H9 (cell line): ENCODE data around the gene TUB. TPM values are rescaled to one million over a fixed set of nuclear protein-coding genes. Genes with fewer than 3 reads are reported as not detected.
A peak's percentile ranks its signal among the peaks of the same experiment; 100 is the strongest.

Experiments used
- DNase-seq: peaks from one replicate; pipeline ENCODE4 v3.0.0-alpha.2; 2017
- H2AFZ ChIP-seq: one replicate; pipeline ENCODE4 v1.6.1; 2013; ENCODE audit warnings: mild to moderate bottlenecking, low read length, control low read depth, moderate library complexity
- H2AK5ac ChIP-seq: 2 replicates; pipeline ENCODE4 v1.6.1; 2013; ENCODE audit warnings: low read length, control low read depth, mixed read lengths; ENCODE audit not compliant: insufficient read length
- H2BK120ac ChIP-seq: one replicate; pipeline ENCODE4 v1.6.1; 2013; ENCODE audit warnings: low read depth, mild to moderate bottlenecking, low read length, control low read depth, inconsistent platforms; ENCODE audit not compliant: poor library complexity, severe bottlenecking
- H2BK12ac ChIP-seq: 2 replicates; pipeline ENCODE4 v1.6.1; 2013; ENCODE audit warnings: low read length, control low read depth, mixed read lengths, low read depth; ENCODE audit not compliant: insufficient read length
- H2BK15ac ChIP-seq: 2 replicates; pipeline ENCODE4 v1.6.1; 2013; ENCODE audit warnings: low read depth, low read length, control low read depth
- H2BK20ac ChIP-seq: one replicate; pipeline ENCODE4 v1.6.1; 2013; ENCODE audit warnings: low read depth, mild to moderate bottlenecking, low read length, control low read depth, inconsistent platforms; ENCODE audit not compliant: poor library complexity, severe bottlenecking
- H2BK5ac ChIP-seq: 2 replicates; pipeline ENCODE4 v1.6.1; 2013; ENCODE audit warnings: low read length, control low read depth, mixed read lengths; ENCODE audit not compliant: insufficient read length
- H3K14ac ChIP-seq: 2 replicates; pipeline ENCODE4 v1.6.1; 2013; ENCODE audit warnings: low read length, control low read depth; ENCODE audit not compliant: insufficient read depth
- H3K18ac ChIP-seq: 2 replicates; pipeline ENCODE4 v1.6.1; 2013; ENCODE audit warnings: low read depth, mild to moderate bottlenecking, mixed read lengths, low read length, control low read depth; ENCODE audit not compliant: insufficient read length
- H3K23ac ChIP-seq: 2 replicates; pipeline ENCODE4 v1.6.1; 2013; ENCODE audit warnings: low read length, control low read depth, mixed read lengths, low read depth; ENCODE audit not compliant: insufficient read length
- H3K23me2 ChIP-seq: 2 replicates; pipeline ENCODE4 v1.6.1; 2013; ENCODE audit warnings: low read depth, mild to moderate bottlenecking, mixed read lengths, low read length, control low read depth; ENCODE audit not compliant: insufficient read length, poor library complexity, severe bottlenecking
- H3K27ac ChIP-seq: 2 replicates; pipeline ENCODE4 v1.5.1; 2013; ENCODE audit warnings: low read length, control low read depth, mixed read lengths, low read depth; ENCODE audit not compliant: insufficient read length
- H3K27me3 ChIP-seq: 2 replicates; pipeline ENCODE4 v1.6.1; 2013; ENCODE audit warnings: low read length, control low read depth, inconsistent platforms; ENCODE audit not compliant: insufficient read depth
- H3K4ac ChIP-seq: 2 replicates; pipeline ENCODE4 v1.6.1; 2013; ENCODE audit warnings: low read depth, mild to moderate bottlenecking, control low read depth, inconsistent platforms, low read length, moderate library complexity
- H3K4me1 ChIP-seq: 2 replicates; pipeline ENCODE4 v1.6.1; 2013; ENCODE audit warnings: low read length, control low read depth, inconsistent platforms; ENCODE audit not compliant: insufficient read depth
- H3K4me2 ChIP-seq: 2 replicates; pipeline ENCODE4 v1.6.1; 2013; ENCODE audit warnings: low read length, control low read depth, mixed read lengths; ENCODE audit not compliant: insufficient read length, insufficient read depth
- H3K56ac ChIP-seq: 2 replicates; pipeline ENCODE4 v1.6.1; 2013; ENCODE audit warnings: low read depth, mild to moderate bottlenecking, mixed read lengths, low read length, control low read depth; ENCODE audit not compliant: insufficient read length
- H3K79me1 ChIP-seq: 2 replicates; pipeline ENCODE4 v1.6.1; 2013; ENCODE audit warnings: low read depth, mild to moderate bottlenecking, moderate library complexity, low read length, control low read depth, inconsistent platforms; ENCODE audit not compliant: insufficient read depth, poor library complexity, severe bottlenecking
- H3K79me2 ChIP-seq: 2 replicates; pipeline ENCODE4 v1.6.1; 2013; ENCODE audit warnings: low read length, control low read depth, inconsistent platforms; ENCODE audit not compliant: insufficient read depth
- H3K9ac ChIP-seq: 2 replicates; pipeline ENCODE4 v1.6.1; 2013; ENCODE audit warnings: low read length, control low read depth, mixed read lengths; ENCODE audit not compliant: insufficient read length; ENCODE audit errors: extremely low read depth
- H3K9me3 ChIP-seq: one replicate; pipeline ENCODE4 v1.6.1; 2013; ENCODE audit warnings: low read depth, low read length, inconsistent platforms; ENCODE audit not compliant: control insufficient read depth
- H3T11ph ChIP-seq: one replicate; pipeline ENCODE4 v1.6.1; 2013; ENCODE audit warnings: mild to moderate bottlenecking, low read length, control low read depth, inconsistent platforms
- H4K20me1 ChIP-seq: one replicate; pipeline ENCODE4 v1.6.1; 2013; ENCODE audit not compliant: control insufficient read depth, insufficient read length, insufficient read depth
- H4K5ac ChIP-seq: 2 replicates; pipeline ENCODE4 v1.6.1; 2013; ENCODE audit warnings: low read depth, mild to moderate bottlenecking, mixed read lengths, low read length, control low read depth; ENCODE audit not compliant: insufficient read length
- H4K8ac ChIP-seq: replicated peaks from 2 replicates; pipeline ENCODE4 v1.6.1; 2013; ENCODE audit warnings: low read length, control low read depth, mixed read lengths, low read depth; ENCODE audit not compliant: insufficient read length
- H4K91ac ChIP-seq: 2 replicates; pipeline ENCODE4 v1.6.1; 2013; ENCODE audit warnings: low read depth, mild to moderate bottlenecking, moderate library complexity, mixed read lengths, low read length, control low read depth; ENCODE audit not compliant: insufficient read length
- H3K27ac Mint-ChIP-seq, 3 experiments: 2 replicates in 2 of 3; 3 replicates in 1 of 3; pipeline ENCODE4 v1.8.0; 2020 to 2021; ENCODE audit warnings: mixed read lengths in 3 of 3, mild to moderate bottlenecking in 1 of 3, moderate library complexity in 1 of 3
- H3K27me3 Mint-ChIP-seq: 2 replicates; pipeline ENCODE4 v1.8.0; 2021; ENCODE audit warnings: low read depth, mild to moderate bottlenecking, moderate library complexity, mixed read lengths
- H3K36me3 Mint-ChIP-seq, 3 experiments: 2 replicates in 2 of 3; 3 replicates in 1 of 3; pipeline ENCODE4 v1.8.0; 2020 to 2021; ENCODE audit warnings: low read depth in 3 of 3, mixed read lengths in 3 of 3; ENCODE audit not compliant: insufficient read depth in 1 of 3
- H3K4me1 Mint-ChIP-seq, 2 experiments: 2 replicates each; pipeline ENCODE4 v1.8.0; 2020; ENCODE audit warnings: mixed read lengths in 2 of 2
- H3K4me3 Mint-ChIP-seq, 2 experiments: 2 replicates in 1 of 2; 3 replicates in 1 of 2; pipeline ENCODE4 v1.8.0; 2020 to 2021; ENCODE audit warnings: mild to moderate bottlenecking in 2 of 2, mixed read lengths in 2 of 2, moderate library complexity in 1 of 2
- H3K9me3 Mint-ChIP-seq, 2 experiments: 2 replicates in 1 of 2; 3 replicates in 1 of 2; pipeline ENCODE4 v1.8.0; 2020; ENCODE audit warnings: mild to moderate bottlenecking in 2 of 2, mixed read lengths in 2 of 2, moderate library complexity in 1 of 2
- CTCF ChIP-seq: fragments of 200-600 bp; sonication (generic); conservative IDR thresholded peaks from 3 replicates; pipeline ENCODE4 v1.8.0; 2021; ENCODE audit warnings: antibody characterized with exemption, mild to moderate bottlenecking
- WGBS: extraction: QIAGEN DNeasy Blood & Tissue Kit; methylation state at CpG from one replicate; pipeline ENCODE4 v1.1.7; 2013; ENCODE audit warnings: missing lambda C conversion rate, low lambda C conversion rate, mixed read lengths; ENCODE audit not compliant: insufficient read length; ENCODE audit errors: extremely low coverage; 5-methylcytosine and 5-hydroxymethylcytosine counted together
- total RNA-seq: library from RNA; stranded (reverse); gene quantifications from 2 replicates; pipeline ENCODE4 v1.2.1, GENCODE V29; 2021

Gene TUB
- total RNA-seq, 1 experiment from 2014 or later: 14.8 TPM

- no peaks in the 10 kb centered on the region for H3K27me3 ChIP-seq
- H3K18ac ChIP-seq: no peak overlapping the region
- H3K14ac ChIP-seq: no peak overlapping the region
- no peaks in the 10 kb centered on the region; a peak in 1 of 5 replicates for H3K9me3 Mint-ChIP-seq
- H3K79me1 ChIP-seq: no peaks in the 10 kb centered on the region
- no peak overlapping the region for H3K27ac ChIP-seq
- H3K4me2 ChIP-seq: no peak overlapping the region
- H3T11ph ChIP-seq: no peak overlapping the region
- no peak overlapping the region for H4K8ac ChIP-seq
- no peak overlapping the region for H2BK15ac ChIP-seq
- no peak overlapping the region for H2AFZ ChIP-seq
- no peak overlapping the region for H2BK12ac ChIP-seq
- H4K5ac ChIP-seq: no peak overlapping the region
- no peak overlapping the region for H3K4me3 Mint-ChIP-seq
- H3K56ac ChIP-seq: no peak overlapping the region
- no peak overlapping the region for H3K9ac ChIP-seq
- WGBS: no CpG with 5 or more reads among the region's 3 CpGs
- no peaks in the 10 kb centered on the region for H3K36me3 Mint-ChIP-seq
- no peaks in the 10 kb centered on the region for H3K79me2 ChIP-seq
- no peak overlapping the region for H2AK5ac ChIP-seq
- H3K4ac ChIP-seq: no peak overlapping the region
- no peak for TF ChIP-seq CTCF
- no peaks in the 10 kb centered on the region for H3K9me3 ChIP-seq
- no peaks in the 10 kb centered on the region for H3K4me1 ChIP-seq
- H4K91ac ChIP-seq: no peak overlapping the region
- H3K27me3 Mint-ChIP-seq: peaks cover 23% of the 10 kb centered on the region
- no peak overlapping the region for H3K23ac ChIP-seq
- no peaks in the 10 kb centered on the region for H4K20me1 ChIP-seq
- DNase-seq: peak; percentile 8
- H3K4me1 Mint-ChIP-seq: peaks cover 0 to 3% of the 10 kb centered on the region in 2 experiments; a peak in 2 of 4 replicates
- H3K23me2 ChIP-seq: no peaks in the 10 kb centered on the region
- no peak overlapping the region for H2BK120ac ChIP-seq
- no peak overlapping the region for H3K27ac Mint-ChIP-seq
- no peak overlapping the region for H2BK20ac ChIP-seq
- H2BK5ac ChIP-seq: no peak overlapping the region
Observed at GRCh38 chr11:8049084-8049483, 31.9 kb upstream of the TUB start.
